ENCODE results near the gene GRHL1. TPM values are rescaled to one million over a fixed set of nuclear protein-coding genes. Genes with fewer than 3 reads are reported as not detected.

The GRHL1 gene
- total and polyA plus RNA-seq, 9 of the 15 experiments (the other 6 are each of a cell fraction or from before 2014, with no cell fraction given), result 1.7 to 6.1 (median 4.7) TPM

DNA sequence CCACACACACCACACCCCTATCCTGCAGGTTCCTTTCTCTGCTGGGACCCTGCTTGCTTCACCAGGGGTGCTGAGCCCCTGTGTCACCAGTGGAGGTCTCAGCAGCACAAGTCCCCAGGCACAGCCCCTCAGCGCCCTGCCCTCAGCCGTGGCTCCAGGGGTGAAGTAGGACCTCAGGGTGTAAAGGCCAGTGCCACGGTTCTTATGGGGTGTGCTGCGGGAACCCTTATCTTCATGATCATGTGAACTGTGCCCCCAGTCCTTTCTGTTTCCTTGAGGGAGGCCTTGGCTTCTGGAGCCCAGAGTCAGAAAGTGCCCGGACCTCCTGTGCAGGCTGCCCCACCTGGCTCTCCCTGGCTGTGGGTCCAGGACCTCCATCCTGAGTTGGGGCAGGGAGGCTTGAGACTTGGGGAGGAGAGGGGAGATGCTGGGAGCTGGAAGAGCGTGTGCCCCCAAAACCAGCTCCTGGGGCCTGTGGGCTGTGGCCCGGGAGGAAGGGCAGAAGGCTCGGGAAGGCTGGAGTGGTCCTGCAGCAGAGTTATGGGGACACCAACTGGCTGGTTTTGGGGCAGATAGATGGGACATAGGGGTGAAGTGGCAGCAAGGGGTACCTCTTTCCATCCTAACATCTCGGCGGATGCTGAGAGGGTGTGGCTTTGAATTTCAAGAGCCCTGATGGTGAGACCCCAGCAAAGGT lies 71.6 kb downstream of the GRHL1 start:
- H3K9me3 ChIP-seq (replicated peaks; ENCODE audit: control insufficient read depth, insufficient read depth, low read depth, low read length), result no peaks in the 10 kb centered on the region
- no peaks in the 10 kb centered on the region for H3K27me3 ChIP-seq (ENCODE audit: control insufficient read depth in 2 of 2, insufficient read depth in 2 of 2, low read length in 2 of 2)
- H4K20me1 ChIP-seq (replicated peaks; ENCODE audit: control insufficient read depth, insufficient read depth, low read length), result no peaks in the 10 kb centered on the region
- POLR2A ChIA-PET, result no interaction called here
- TF ChIP-seq ZNF3 (CRISPR knock-in tag; IDR thresholded peaks at IDR 0.05) (no peak), CTBP1 (IDR thresholded peaks at IDR 0.05; ENCODE audit: borderline replicate concordance) (no peak), EP300 (IDR thresholded peaks at IDR 0.05; ENCODE audit: low read length) (no peak), ZNF444 (CRISPR knock-in tag; IDR thresholded peaks at IDR 0.05) (no peak), ZNF134 (CRISPR knock-in tag; conservative IDR thresholded peaks at IDR 0.05) (no peak), RAD21 (CRISPR knock-in tag; conservative IDR thresholded peaks at IDR 0.05 in 1 of 2, IDR thresholded peaks at IDR 0.05 in 1 of 2) (peak in 1 of 2 experiments; percentile 21; a peak in 1 of 4 replicates)
- TF ChIP-seq, protein P1, sequence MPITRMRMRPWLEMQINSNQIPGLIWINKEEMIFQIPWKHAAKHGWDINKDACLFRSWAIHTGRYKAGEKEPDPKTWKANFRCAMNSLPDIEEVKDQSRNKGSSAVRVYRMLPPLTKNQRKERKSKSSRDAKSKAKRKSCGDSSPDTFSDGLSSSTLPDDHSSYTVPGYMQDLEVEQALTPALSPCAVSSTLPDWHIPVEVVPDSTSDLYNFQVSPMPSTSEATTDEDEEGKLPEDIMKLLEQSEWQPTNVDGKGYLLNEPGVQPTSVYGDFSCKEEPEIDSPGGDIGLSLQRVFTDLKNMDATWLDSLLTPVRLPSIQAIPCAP (CRISPR knock-in tag; IDR thresholded peaks at IDR 0.05; ENCODE audit: borderline replicate concordance), result no peak
- TF ChIP-seq, protein P2, sequence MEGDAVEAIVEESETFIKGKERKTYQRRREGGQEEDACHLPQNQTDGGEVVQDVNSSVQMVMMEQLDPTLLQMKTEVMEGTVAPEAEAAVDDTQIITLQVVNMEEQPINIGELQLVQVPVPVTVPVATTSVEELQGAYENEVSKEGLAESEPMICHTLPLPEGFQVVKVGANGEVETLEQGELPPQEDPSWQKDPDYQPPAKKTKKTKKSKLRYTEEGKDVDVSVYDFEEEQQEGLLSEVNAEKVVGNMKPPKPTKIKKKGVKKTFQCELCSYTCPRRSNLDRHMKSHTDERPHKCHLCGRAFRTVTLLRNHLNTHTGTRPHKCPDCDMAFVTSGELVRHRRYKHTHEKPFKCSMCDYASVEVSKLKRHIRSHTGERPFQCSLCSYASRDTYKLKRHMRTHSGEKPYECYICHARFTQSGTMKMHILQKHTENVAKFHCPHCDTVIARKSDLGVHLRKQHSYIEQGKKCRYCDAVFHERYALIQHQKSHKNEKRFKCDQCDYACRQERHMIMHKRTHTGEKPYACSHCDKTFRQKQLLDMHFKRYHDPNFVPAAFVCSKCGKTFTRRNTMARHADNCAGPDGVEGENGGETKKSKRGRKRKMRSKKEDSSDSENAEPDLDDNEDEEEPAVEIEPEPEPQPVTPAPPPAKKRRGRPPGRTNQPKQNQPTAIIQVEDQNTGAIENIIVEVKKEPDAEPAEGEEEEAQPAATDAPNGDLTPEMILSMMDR (IDR thresholded peaks at IDR 0.05 in 2 of 3, conservative IDR thresholded peaks at IDR 0.05 in 1 of 3; ENCODE audit: insufficient read depth in 2 of 3, low read depth in 1 of 3, low read length in 3 of 3), result peak in 1 of 3 experiments; percentile 24; a peak in 2 of 6 replicates
- TF ChIP-seq, protein P3, sequence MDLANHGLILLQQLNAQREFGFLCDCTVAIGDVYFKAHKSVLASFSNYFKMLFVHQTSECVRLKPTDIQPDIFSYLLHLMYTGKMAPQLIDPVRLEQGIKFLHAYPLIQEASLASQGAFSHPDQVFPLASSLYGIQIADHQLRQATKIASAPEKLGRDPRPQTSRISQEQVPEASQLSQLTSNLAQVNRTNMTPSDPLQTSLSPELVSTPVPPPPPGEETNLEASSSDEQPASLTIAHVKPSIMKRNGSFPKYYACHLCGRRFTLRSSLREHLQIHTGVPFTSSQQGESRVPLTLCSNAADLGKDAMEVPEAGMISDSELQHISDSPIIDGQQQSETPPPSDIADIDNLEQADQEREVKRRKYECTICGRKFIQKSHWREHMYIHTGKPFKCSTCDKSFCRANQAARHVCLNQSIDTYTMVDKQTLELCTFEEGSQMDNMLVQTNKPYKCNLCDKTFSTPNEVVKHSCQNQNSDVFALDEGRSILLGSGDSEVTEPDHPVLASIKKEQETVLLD (IDR thresholded peaks at IDR 0.05), result no peak
- WGBS (ENCODE audit: insufficient coverage, low coverage, missing lambda C conversion rate), result 51% methylated on average over 9 of the region's 10 CpGs
- intact Hi-C loops (cut with micrococcal nuclease), result no loop called here
- no peaks in the 10 kb centered on the region for H3K9me1 ChIP-seq (ENCODE audit: control insufficient read depth, insufficient read depth, low read length)
- in situ Hi-C loops (cut with MboI), result no loop called here
- CTCF ChIA-PET (ENCODE audit: low intra/inter-chr PET ratio), result interaction anchor here (0.7 kb wide), 1 partner anchor 209 kb away, joined by 3 read pairs; no protein-coding TSS in a partner anchor
- H3K4me3 ChIP-seq, result no peak overlapping the region
- no peaks in the 10 kb centered on the region for H3K79me2 ChIP-seq (ENCODE audit: control insufficient read depth, insufficient read depth, low read length)
- no peak overlapping the region for H2AFZ ChIP-seq (ENCODE audit: low read depth, low read length)
- no TSS peak for BruUV-seq (replicated peaks)
- DNase-seq (ENCODE audit: extremely low read depth in 1 of 4, low spot score in 3 of 4), result no peak
- no peak overlapping the region for H3K27ac ChIP-seq (ENCODE audit: extremely low read depth, low read depth, low read length)
- peak; percentile 37 for FAIRE-seq
- no peak for ATAC-seq
- H3K4me2 ChIP-seq (ENCODE audit: insufficient read depth, low read length), result no peak overlapping the region
- H3K36me3 ChIP-seq (ENCODE audit: control insufficient read depth, insufficient read depth, low read length), result no peaks in the 10 kb centered on the region
- H3K4me1 ChIP-seq (replicated peaks in 1 of 2; ENCODE audit: control insufficient read depth in 2 of 2, insufficient read depth in 2 of 2, low read length in 2 of 2), result peaks cover 15 to 34% of the 10 kb centered on the region in 2 experiments; a peak in 4 of 5 replicates
- peak overlapping the region in 1 of 2 experiments; percentile 59; a peak in 2 of 4 replicates for H3K9ac ChIP-seq (ENCODE audit: insufficient read depth in 1 of 2, low read depth in 2 of 2, low read length in 2 of 2)

Measured in K562 (cell line).